RPMI7951 (cell line): ENCODE data around the gene RTN1. TPM values are rescaled to one million over a fixed set of nuclear protein-coding genes. Genes with fewer than 3 reads are reported as not detected.

Source experiments
- DNase-seq: peaks from one replicate; pipeline ENCODE4 v3.0.0-alpha.2; 2012; ENCODE audit warnings: low read depth
- total RNA-seq: library from RNA; depleted of rRNA; stranded (reverse); fragments of >200 nt; shearing (Covaris generic); gene quantifications from 2 replicates; pipeline ENCODE4 v1.2.3, GENCODE V29; 2014; rRNA removed

The RTN1 gene
- total RNA-seq, result not detected in 2 replicates

GRCh38 chr14:59870277-59871165 lies at the start of gene RTN1:
RTN1 (minus strand) TSS chr14:59870776; CDS start chr14:59870630, 146 bp downstream.
- DNase-seq, result peak; percentile 41

GRCh38 chr14:59920378-59920683 lies 49.8 kb upstream of the RTN1 start:
- DNase-seq, result no peak

DNA sequence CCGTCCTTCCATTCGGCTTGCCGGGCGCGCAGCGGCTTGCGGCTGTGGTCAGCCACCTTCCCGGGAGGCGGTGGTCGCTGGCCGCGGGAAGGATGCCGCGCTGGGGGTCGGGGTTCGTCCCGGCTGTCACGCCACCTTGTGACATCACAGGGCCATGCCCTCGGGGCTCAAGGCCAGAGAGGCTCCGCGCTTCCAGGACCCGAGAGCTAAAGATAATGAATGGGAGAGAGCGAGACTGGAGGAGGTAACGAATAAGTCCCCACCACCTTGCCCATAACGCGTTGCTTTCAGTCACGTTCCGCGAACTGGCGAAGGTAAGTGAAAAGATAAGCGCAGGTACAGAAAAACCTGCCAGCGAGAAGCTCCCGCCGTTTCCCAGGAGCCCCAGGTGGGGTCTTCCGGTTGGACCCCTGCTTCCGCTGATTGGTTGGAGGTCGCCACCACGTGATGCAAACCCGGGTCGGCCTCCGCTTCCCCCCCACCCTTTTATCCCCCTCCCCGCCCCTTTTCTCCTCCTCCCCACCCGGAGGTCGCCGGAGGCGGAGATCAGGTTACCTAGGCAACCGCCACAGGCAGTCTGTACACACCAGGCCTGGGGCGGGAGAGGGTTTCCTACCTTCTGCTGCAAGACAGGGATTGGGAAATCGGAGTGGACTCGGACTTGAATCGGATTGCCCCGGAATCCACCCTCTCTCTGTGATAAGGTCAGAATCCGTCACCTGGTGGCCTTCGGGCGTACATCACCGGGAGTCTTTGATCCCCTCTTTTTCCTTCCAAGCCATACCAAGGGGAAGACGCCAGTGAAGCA lies 49.2 kb upstream of the RTN1 start, which contains the start of gene LRRC9:
Gene LRRC9 (plus strand): TSS at position 575 of the 808 bp plus-strand sequence.
- DNase-seq, result peak; percentile 1

DNA sequence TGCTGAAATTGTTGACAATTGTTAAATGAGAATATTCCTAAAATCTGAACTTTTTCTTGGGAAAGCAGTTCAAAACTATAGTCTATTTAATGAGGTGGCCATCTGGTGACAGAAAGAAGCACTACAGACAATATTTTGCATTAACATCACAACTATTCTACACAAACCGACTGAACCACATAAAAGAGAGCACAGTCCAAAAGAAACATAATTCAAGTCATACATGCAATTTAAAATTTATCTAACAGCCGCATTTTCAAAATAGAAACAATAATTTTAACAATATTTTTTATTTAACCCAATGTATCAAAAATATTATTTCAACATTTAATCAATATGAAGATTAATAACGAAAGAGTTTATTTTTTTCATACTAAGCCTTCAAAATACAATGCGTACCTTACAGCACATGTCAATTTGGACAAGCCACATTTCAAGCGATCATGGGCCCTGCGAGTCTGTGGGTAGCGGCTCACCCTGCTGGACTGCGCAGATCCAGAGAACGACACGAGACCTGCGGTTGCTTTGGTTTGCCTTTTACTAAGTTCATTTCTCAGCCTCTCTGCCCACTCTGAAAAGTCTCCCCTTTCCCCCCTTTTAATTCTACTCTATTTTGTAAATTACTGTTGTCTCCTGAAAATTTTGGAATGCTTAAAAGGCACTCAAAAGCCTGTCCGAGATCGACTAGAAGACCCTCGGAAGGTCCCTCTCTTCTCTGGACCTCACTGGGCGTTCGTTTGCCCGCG lies 48.4 kb upstream of the RTN1 start:
- DNase-seq, result peak; percentile 28

DNA sequence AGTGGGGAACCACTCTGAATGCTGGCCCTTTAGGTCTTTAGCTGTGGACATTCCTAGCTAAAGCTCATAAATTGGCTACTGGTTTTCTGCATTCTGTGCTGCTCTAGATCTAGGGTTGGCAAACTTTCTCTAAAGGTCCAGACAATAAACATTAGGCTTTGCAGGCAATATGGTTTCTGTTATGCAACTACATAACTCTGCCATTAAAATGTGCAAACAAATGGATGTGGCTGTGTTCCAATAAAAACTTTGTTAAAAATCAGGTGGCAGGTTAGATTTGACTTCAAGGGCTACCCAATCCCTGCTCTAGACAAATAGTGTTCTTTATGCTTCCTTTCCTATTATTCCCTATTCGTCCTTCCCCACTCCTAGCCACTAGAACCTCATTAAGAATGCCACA lies 42.6 kb upstream of the RTN1 start:
- no peak for DNase-seq

DNA sequence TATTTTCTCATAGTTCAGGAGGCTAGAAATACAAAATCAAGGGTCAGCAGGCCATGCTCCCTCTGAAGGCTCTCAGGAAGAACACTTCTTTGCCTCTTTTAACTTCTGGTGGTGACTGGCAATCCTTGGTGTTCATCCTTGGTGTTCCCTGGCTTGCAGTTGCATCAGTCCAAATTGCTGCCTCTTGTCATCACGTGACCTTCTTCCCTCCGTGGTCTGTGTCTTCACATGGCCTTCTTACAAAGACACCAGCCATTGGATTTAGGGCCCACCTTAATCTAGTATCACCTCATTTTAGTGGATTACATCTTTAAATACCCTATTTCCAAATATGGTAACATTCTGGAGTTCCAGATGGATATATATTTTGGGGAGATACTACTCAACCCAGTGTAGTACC lies 41.9 kb upstream of the RTN1 start:
- DNase-seq, result no peak

GRCh38 chr14:59905188-59905587 lies 34.6 kb upstream of the RTN1 start:
- peak; percentile 17 for DNase-seq

DNA sequence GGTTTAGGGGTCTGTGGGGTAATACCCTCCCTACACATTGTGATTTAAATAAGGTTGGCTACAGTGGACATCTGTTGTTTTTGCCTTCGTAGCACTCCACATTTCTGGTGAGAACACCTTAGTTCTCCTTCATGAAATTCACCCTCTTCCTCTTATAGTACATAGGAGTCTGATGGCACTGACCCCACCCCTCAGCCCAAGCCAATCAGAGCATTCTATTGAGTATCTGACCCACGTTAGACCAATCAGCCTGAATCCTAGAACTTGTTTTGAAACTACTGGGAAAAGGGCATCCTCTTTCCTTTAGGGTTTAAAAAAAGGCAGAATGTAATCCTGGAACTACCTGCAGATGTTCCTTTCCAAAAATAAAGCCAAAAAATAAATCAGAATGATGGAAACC lies 33.6 kb upstream of the RTN1 start:
- no peak for DNase-seq

DNA sequence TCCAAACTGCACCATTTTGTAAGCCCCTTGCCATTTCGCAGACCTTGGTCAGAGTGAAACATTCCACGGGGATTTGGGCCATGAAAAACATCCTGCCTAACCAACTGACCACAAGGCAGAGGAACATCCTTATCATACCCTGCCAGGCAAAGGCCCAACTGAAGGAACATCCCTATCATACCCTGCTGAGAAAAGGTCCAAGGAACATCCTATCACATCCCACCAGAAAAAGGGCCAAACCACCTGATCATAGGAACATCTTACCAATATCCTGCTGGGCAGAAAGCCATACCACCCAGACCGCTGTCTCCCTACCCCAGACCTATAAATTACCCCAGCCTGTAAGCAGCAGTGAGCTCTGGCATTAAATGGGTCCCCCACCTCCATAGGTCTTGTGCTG lies 30.0 kb upstream of the RTN1 start:
- DNase-seq, result no peak

GRCh38 chr14:59897757-59898383 lies 27.3 kb upstream of the RTN1 start:
- DNase-seq, result peak; percentile 10

DNA sequence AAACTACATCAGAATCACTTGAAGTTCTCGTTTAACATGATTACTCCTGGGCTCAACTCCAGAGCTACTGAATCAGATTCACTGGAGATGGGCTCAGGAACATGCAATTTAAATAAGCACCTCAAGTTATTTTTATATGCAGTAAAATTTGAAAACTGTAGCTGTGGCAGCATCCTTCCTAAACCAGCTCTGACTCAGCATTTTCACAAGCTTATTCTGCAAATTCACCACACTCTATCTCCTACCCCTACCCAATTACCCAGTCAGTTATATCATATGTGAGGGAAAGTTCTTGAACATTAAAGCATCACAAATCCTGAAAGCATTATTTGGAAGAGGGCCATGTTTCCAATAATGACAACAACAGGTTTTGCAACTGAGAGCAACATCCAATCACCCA lies 25.1 kb upstream of the RTN1 start:
- DNase-seq, result no peak

DNA sequence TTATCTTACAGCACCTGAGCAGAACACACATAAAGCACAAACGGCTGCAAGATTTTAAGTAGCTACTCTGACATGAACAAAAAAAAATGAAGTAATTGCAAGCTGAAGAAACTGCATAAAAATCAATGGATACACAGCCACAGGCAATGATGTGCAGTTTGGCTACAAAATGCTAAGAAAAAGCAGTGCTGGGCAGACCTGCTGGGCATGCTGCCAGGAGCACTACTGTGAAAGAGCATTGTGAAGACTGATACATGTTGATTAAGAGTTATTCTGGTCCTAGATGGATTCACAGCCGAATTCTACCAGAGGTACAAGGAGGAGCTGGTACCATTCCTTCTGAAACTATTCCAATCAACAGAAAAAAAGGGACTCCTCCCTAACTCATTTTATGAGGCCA lies 20.1 kb upstream of the RTN1 start:
- DNase-seq, result no peak

DNA sequence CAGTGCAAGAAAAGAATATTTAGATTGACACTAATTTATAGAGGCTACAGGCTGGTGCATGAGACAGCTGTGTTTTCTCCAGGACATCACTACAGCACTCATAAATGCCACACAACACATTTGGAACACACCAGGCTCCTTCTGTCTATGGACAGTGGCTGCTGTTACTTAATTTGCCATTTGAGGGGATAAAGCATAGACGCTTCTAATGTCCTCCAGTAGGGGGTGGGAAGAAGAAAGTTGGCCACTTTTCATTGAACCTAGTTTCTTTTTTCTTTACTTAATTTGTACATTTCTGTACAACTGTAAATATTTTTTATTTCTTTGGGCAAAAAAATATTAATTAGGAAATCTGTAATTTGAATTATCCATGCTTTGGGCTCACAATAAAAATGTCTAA lies 12.4 kb upstream of the RTN1 start:
- DNase-seq, result no peak

GRCh38 chr14:59871166-59871495 lies 555 bp upstream of the RTN1 start:
- DNase-seq, result no peak

- no peak for DNase-seq
These were observed 958 bp downstream of the RTN1 start for GRCh38 chr14:59869381-59870255.

- DNase-seq, result no peak
These were observed 2.6 kb downstream of the RTN1 start for GRCh38 chr14:59868021-59868420.

GRCh38 chr14:59863806-59864525 lies 6.6 kb downstream of the RTN1 start:
- DNase-seq, result no peak

GRCh38 chr14:59857328-59857727 lies 13.2 kb downstream of the RTN1 start:
- no peak for DNase-seq

GRCh38 chr14:59852350-59852749 lies 18.2 kb downstream of the RTN1 start:
- no peak for DNase-seq

GRCh38 chr14:59850458-59850857 lies 20.1 kb downstream of the RTN1 start:
- no peak for DNase-seq
